Left lung (tissue), 10 donors: Measurements from ENCODE around the gene TSEN34. TPM values are rescaled to one million over a fixed set of nuclear protein-coding genes. Genes with fewer than 3 reads are reported as not detected.
"Not testable (repeated sequence)": the region's sequence is repeated elsewhere in the genome, so short reads cannot be mapped to it uniquely, and the experiment has no call there.

ENCODE experiments used
- ATAC-seq: fragments of 200-7000 bp; cut with Tn5 transposase; one replicate; pipeline ENCODE4 v1.9.1; 2020; ENCODE audit warnings: moderate library complexity
- DNase-seq, 4 donors: peaks; one replicate each; pipeline ENCODE4 v3.0.0-alpha.2; 2013 to 2020
- H3K27ac ChIP-seq, 2 donors: fragments of 200-600 bp; sonication (generic) in 1 of 2; one replicate each; pipeline versions ENCODE4 v1.5.0 to v1.8.0; 2020 to 2021
- H3K27me3 ChIP-seq, 2 donors: fragments of 200-600 bp; sonication (generic) in 1 of 2; one replicate each; pipeline versions ENCODE4 v1.5.0 to v1.8.0; 2020 to 2021
- H3K36me3 ChIP-seq, 2 donors: fragments of 200-600 bp; sonication (generic) in 1 of 2; one replicate each; pipeline versions ENCODE4 v1.5.0 to v1.8.0; 2020 to 2021
- H3K4me1 ChIP-seq, 2 donors: fragments of 200-600 bp; one replicate each; pipeline ENCODE4 v1.8.0; 2021
- H3K4me3 ChIP-seq, 2 donors: fragments of 200-600 bp; sonication (generic) in 1 of 2; one replicate each; pipeline versions ENCODE4 v1.5.0 to v1.8.0; 2020 to 2021; ENCODE audit warnings: mild to moderate bottlenecking in 1 of 2
- H3K9me3 ChIP-seq, 2 donors: fragments of 200-600 bp; sonication (generic) in 1 of 2; one replicate each; pipeline versions ENCODE4 v1.5.0 to v1.8.0; 2020 to 2021
- intact Hi-C, 2 donors: fragments of 100-400 bp; cut with DNase I; formaldehyde crosslinking; loops; one replicate each; pipeline versions ENCODE4 v1.11.2 to v1.14.2; 2022
- polyA plus RNA-seq, 6 donors: library from polyadenylated mRNA; unstranded; fragments of 120-200 nt; gene quantifications; one replicate each; pipeline ENCODE4 v1.2.1, GENCODE V29; 2013; ENCODE audit not compliant: insufficient read length in 6 of 6
- total RNA-seq, 2 donors: library from RNA; stranded (reverse); fragmentation: NEBNext Ultra II Directional; extraction: Animal tissue kit (Norgen Biotek cat#: 25700); gene quantifications; one replicate each; pipeline ENCODE4 v1.2.1, GENCODE V29; 2021
- TF ChIP-seq, protein P1 (sequence below), 2 donors: fragments of 200-600 bp; sonication (generic) in 1 of 2; IDR thresholded peaks; one replicate each; pipeline versions ENCODE4 v1.5.0 to v1.8.0; 2021; ENCODE audit warnings: antibody characterized with exemption in 2 of 2
- donor health status: DM: no; HTN: yes; CAD: no.
- donor health status: DM: no; HTN: no; CAD: no.

TSEN34 gene
- total and polyA plus RNA-seq, 8 donors = 32.2 to 60.6 (median 42.0) TPM

DNA sequence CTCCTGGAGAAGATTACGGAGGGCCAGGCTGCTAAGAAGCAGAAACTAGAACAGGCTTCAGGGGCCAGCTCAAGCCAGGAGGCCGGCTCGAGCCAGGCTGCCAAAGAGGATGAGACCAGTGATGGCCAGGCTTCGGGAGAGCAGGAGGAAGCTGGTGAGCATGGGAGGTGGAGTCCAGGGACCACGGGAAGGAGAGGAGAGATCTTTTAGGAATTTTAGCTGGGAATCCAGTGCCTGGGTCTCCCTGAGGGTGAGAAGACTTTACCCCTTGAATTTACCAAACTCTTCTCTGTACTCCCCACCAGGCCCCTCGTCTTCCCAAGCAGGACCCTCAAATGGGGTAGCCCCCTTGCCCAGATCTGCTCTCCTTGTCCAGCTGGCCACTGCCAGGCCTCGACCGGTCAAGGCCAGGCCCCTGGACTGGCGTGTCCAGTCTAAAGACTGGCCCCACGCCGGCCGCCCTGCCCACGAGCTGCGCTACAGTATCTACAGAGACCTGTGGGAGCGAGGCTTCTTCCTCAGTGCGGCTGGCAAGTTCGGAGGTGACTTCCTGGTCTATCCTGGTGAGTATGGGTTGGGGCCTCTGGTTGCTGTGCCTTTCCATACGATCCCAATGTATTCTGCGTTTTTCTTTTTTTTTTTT lies 824 bp downstream of the TSEN34 start:
- H3K4me1 ChIP-seq = peaks cover 11 to 37% of the 10 kb centered on the region in 2 donors
- H3K27ac ChIP-seq = peak overlapping the region; percentile 99
- ATAC-seq (no peak), DNase-seq (peak in 1 of 4 donors; percentile 81)
- H3K9me3 ChIP-seq = no peaks in the 10 kb centered on the region
- H3K27me3 ChIP-seq = no peaks in the 10 kb centered on the region
- TF ChIP-seq, protein P1, sequence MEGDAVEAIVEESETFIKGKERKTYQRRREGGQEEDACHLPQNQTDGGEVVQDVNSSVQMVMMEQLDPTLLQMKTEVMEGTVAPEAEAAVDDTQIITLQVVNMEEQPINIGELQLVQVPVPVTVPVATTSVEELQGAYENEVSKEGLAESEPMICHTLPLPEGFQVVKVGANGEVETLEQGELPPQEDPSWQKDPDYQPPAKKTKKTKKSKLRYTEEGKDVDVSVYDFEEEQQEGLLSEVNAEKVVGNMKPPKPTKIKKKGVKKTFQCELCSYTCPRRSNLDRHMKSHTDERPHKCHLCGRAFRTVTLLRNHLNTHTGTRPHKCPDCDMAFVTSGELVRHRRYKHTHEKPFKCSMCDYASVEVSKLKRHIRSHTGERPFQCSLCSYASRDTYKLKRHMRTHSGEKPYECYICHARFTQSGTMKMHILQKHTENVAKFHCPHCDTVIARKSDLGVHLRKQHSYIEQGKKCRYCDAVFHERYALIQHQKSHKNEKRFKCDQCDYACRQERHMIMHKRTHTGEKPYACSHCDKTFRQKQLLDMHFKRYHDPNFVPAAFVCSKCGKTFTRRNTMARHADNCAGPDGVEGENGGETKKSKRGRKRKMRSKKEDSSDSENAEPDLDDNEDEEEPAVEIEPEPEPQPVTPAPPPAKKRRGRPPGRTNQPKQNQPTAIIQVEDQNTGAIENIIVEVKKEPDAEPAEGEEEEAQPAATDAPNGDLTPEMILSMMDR (IDR thresholded peaks at IDR 0.05) = no peak
- H3K4me3 ChIP-seq = peak overlapping the region; percentile 68 to 95
- intact Hi-C loops = no loop called here
- H3K36me3 ChIP-seq = peaks cover 0 to 33% of the 10 kb centered on the region in 2 donors

DNA sequence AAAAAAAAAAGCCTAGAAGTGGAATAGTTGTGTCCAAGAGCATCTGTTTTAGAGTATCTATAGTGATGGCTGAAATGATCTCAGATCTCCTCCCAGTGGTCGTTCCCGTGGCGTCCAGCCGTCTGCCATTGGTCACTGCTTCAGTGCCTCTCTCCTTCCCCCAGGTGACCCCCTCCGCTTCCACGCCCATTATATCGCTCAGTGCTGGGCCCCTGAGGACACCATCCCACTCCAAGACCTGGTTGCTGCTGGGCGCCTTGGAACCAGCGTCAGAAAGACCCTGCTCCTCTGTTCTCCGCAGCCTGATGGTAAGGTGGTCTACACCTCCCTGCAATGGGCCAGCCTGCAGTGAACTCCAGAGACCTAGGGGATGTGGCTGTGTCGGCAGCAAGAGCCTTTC lies 1.9 kb downstream of the TSEN34 start:
- Histone ChIP-seq H3K36me3 (peaks cover 0 to 28% of the 10 kb centered on the region in 2 donors), H3K27me3 (no peaks in the 10 kb centered on the region), H3K9me3 (no peaks in the 10 kb centered on the region), H3K4me1 (peaks cover 11 to 26% of the 10 kb centered on the region in 2 donors), H3K4me3 (no peak overlapping the region), H3K27ac (no peak overlapping the region)
- ATAC-seq = no peak
- intact Hi-C loops = no loop called here
- DNase-seq = peak in 1 of 4 donors; percentile 62
- TF ChIP-seq, protein P1 (IDR thresholded peaks at IDR 0.05) = no peak

DNA sequence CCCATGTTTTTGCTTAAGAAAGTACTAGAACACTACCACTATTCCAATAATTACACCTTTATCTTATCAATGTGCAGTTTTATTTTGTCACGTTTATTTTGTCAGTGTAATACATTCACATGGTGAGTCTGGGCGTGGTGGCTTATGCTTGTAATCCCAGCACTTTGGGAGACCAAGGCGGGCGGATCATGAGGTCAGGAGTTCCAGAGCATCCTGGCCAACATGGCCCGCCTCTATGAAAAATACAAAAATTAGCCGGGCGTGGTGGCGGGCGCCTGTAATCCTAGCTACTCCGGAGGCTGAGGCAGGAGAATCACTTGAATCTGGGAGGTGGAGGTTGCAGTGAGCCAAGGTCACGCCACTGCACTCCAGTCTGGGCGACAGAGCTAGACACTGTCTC lies 3.4 kb downstream of the TSEN34 start:
- intact Hi-C loops, ATAC-seq, H3K27ac ChIP-seq, H3K9me3 ChIP-seq, H3K4me3 ChIP-seq, H3K27me3 ChIP-seq: not testable (repeated sequence)
- Histone ChIP-seq H3K4me1 (peaks cover 7 to 17% of the 10 kb centered on the region in 2 donors), H3K36me3 (peaks cover 0 to 28% of the 10 kb centered on the region in 2 donors)
- DNase-seq = peak in 1 of 4 donors; percentile 15

DNA sequence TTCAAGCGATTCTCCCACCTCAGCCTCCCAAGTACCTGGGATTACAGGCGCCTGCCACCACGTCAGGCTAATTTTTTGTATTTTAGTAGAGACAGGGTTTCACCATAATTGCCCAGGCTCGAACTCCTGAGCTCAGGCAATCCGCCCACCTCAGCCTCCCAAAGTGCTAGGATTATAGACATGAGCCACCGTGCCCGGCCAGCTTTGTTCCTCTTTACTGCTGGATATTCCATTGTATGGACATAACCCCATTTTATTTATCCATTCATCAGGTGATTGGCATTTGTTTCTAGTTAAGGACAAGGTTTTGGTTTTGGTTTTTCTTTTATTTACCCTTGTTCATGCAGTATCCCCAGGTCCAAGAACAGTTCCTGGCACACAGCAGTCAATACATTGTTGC lies 5.4 kb downstream of the TSEN34 start:
- TF ChIP-seq, protein P1 (IDR thresholded peaks at IDR 0.05) = no peak
- no peak for ATAC-seq

DNA sequence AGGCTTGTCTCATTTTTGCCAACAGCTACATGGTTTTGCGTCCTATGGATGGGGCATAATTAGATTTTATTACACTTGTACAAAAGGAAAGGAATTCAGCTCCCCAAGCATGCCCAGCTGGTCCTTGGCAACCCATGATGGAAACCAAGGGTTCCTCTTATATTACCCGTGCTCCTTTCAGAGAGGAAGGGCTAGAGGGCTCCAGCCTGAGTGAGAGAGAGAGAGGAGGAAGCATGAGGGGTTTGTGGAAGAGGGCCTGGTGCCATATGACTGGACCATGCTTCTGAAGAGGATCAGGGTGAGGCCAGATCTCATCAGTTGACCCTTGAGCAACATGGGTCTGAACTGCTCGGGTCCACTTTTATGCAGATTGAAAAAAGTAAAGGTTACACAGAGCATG lies 6.0 kb downstream of the TSEN34 start:
- TF ChIP-seq, protein P1 (IDR thresholded peaks at IDR 0.05) = no peak
- peaks cover 11 to 23% of the 10 kb centered on the region in 2 donors for H3K4me1 ChIP-seq

More for the DNA sequence above, 5.4 kb downstream of the TSEN34 start:
- intact Hi-C loops = no loop called here
- Histone ChIP-seq H3K27me3 (no peaks in the 10 kb centered on the region), H3K36me3 (peaks cover 0 to 32% of the 10 kb centered on the region in 2 donors), H3K4me3 (no peak overlapping the region), H3K9me3 (no peaks in the 10 kb centered on the region), H3K4me1 (peaks cover 11 to 23% of the 10 kb centered on the region in 2 donors), H3K27ac (no peak overlapping the region)
- peak in 1 of 4 donors; percentile 17 for DNase-seq

More for the DNA sequence above, 6.0 kb downstream of the TSEN34 start:
- peaks cover 0 to 38% of the 10 kb centered on the region in 2 donors for H3K36me3 ChIP-seq
- no peaks in the 10 kb centered on the region for H3K27me3 ChIP-seq
- no peak overlapping the region for H3K4me3 ChIP-seq
- intact Hi-C loops = no loop called here
- no peaks in the 10 kb centered on the region for H3K9me3 ChIP-seq
- H3K27ac ChIP-seq = no peak overlapping the region
- no peak for ATAC-seq
- DNase-seq = no peak
